ENCODE measurements around the gene ILK. TPM values are rescaled to one million over a fixed set of nuclear protein-coding genes. Genes with fewer than 3 reads are reported as not detected.

ILK gene
- total and polyA plus RNA-seq, 2 donors (not counting 3 experiments of a cell fraction or from before 2014, with no cell fraction given), result 221 to 296 TPM

DNA sequence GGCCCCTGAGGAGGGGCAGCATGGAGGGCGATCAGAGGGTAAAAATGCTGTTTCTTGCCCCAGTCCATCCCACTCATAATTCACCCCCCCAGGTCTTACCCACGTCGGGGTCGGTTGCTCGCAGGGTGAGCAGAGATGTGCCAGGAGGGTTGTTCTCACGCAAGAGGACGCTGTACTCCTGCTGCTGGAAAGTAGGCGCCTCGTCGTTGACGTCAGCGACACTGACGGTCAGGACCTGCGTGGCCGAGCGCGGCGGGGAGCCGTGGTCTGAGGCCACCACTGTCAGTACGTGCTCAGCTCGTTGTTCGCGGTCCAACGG, 26.0 kb downstream of the ILK start:
- FAIRE-seq, result no peak

More for the DNA sequence above, 26.0 kb downstream of the ILK start:
- peaks cover 6% of the 10 kb centered on the region for H3K4me1 ChIP-seq (ENCODE audit: control insufficient read depth, extremely low read depth, insufficient read depth, low read length)
- no peaks in the 10 kb centered on the region for H3K79me2 ChIP-seq (ENCODE audit: control insufficient read depth, insufficient read depth, low read length)
- no peaks in the 10 kb centered on the region for H3K9me1 ChIP-seq (replicated peaks; ENCODE audit: control insufficient read depth, extremely low read depth, insufficient read depth, low read length)
- H3K36me3 ChIP-seq (ENCODE audit: control insufficient read depth in 2 of 2, extremely low read depth in 1 of 2, insufficient read depth in 2 of 2, low read length in 2 of 2), result peaks cover 5 to 79% of the 10 kb centered on the region in 2 experiments
- no peak overlapping the region for H3K27ac ChIP-seq (ENCODE audit: insufficient read depth, low read depth, low read length)
- H3K4me2 ChIP-seq (ENCODE audit: insufficient read depth, low read length), result no peak overlapping the region
- no peaks in the 10 kb centered on the region for H3K9me3 ChIP-seq (replicated peaks; ENCODE audit: control insufficient read depth, insufficient read depth, low read length)
- H4K20me1 ChIP-seq (replicated peaks; ENCODE audit: control insufficient read depth, extremely low read depth, insufficient read depth, low read length), result no peaks in the 10 kb centered on the region
- H3K9ac ChIP-seq (replicated peaks; ENCODE audit: extremely low read depth, insufficient read depth, low read length), result no peak overlapping the region
- BruUV-seq (replicated peaks), result no TSS peak
- no peak for DNase-seq (ENCODE audit: low read depth, low spot score)
- TF ChIP-seq MYC (IDR thresholded peaks at IDR 0.05; ENCODE audit: low read depth, low read length) (no peak), FOS (IDR thresholded peaks at IDR 0.05; ENCODE audit: borderline replicate concordance, insufficient read depth, low read length) (no peak), POLR2A (IDR thresholded peaks at IDR 0.05; ENCODE audit: low read depth, low read length) (no peak), EZH2 (IDR thresholded peaks at IDR 0.05; ENCODE audit: borderline replicate concordance, low read depth, low read length, severe bottlenecking) (no peak), GATA2 (IDR thresholded peaks at IDR 0.05; ENCODE audit: insufficient read depth, insufficient read length, low read depth, low read length) (no peak), JUN (IDR thresholded peaks at IDR 0.05; ENCODE audit: borderline replicate concordance, insufficient read depth, insufficient read length, low read depth) (no peak), CTCF (IDR thresholded peaks at IDR 0.05; ENCODE audit: extremely low read depth in 1 of 2, insufficient read depth in 1 of 2, low read depth in 1 of 2, low read length in 2 of 2) (no peak), POLR2AphosphoS5 (IDR thresholded peaks at IDR 0.05; ENCODE audit: insufficient read depth, low read depth, low read length) (no peak)
- TF ChIP-seq, protein P1, sequence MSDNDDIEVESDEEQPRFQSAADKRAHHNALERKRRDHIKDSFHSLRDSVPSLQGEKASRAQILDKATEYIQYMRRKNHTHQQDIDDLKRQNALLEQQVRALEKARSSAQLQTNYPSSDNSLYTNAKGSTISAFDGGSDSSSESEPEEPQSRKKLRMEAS (IDR thresholded peaks at IDR 0.05; ENCODE audit: insufficient read depth, insufficient read length), result no peak
- no peaks in the 10 kb centered on the region for H3K27me3 ChIP-seq (ENCODE audit: control insufficient read depth in 2 of 2, insufficient read depth in 2 of 2, low read length in 2 of 2)
- no peak overlapping the region for H3K4me3 ChIP-seq (replicated peaks in 1 of 3; ENCODE audit: insufficient read depth in 1 of 3, low read depth in 1 of 3, low read length in 3 of 3)
- CTCF ChIA-PET, result interaction anchor here (0.7 kb wide), 1 partner anchor 11 kb away, joined by 3 read pairs; the partner anchor contains the start of gene TPP1
- intact Hi-C loops (cut with micrococcal nuclease), result no loop called here
- POLR2A ChIA-PET, result interaction anchor here (0.8 kb wide), 1 partner anchor 10 kb away, joined by 3 read pairs; the partner anchor contains the start of gene TPP1
- dilution Hi-C loops (cut with MboI; ENCODE audit: extremely low pct_ligation_motif_present, low sequenced_read_pairs), result no loop called here
- no peak overlapping the region for H2AFZ ChIP-seq (ENCODE audit: low read depth, low read length)

Measured in endothelial cell of umbilical vein (primary cell).